Panc1 (cell line): ENCODE measurements around the gene ADAMTSL2. TPM values are rescaled to one million over a fixed set of nuclear protein-coding genes. Genes with fewer than 3 reads are reported as not detected.

Source experiments
- ATAC-seq: fragments of 200-7000 bp; cut with Tn5 transposase; 2 replicates; pipeline ENCODE4 v1.9.1; 2020; ENCODE audit warnings: mild to moderate bottlenecking, moderate library complexity
- BruUV-seq: library from RNA; stranded (reverse); fragments of 400-500 nt; replicated peaks from 2 replicates; lab custom pipeline; 2021; lab: Mats Ljungman, UMichigan
- CTCF ChIA-PET: fragments of 300-600 bp; sonication (Branson Sonifier 250); formaldehyde crosslinking; loops from one replicate; lab custom pipeline; 2022; ENCODE audit warnings: antibody characterized with exemption; lab: Charles Lee
- POLR2A ChIA-PET: fragments of 300-600 bp; sonication (Branson Sonifier 250); formaldehyde crosslinking; loops from one replicate; lab custom pipeline; 2022; ENCODE audit warnings: antibody characterized with exemption; lab: Charles Lee
- DNase-seq: peaks from one replicate; pipeline ENCODE4 v3.0.0-alpha.2; 2010; ENCODE audit warnings: low read depth, low spot score
- H3K27ac ChIP-seq: 2 replicates; pipeline ENCODE4 v1.5.1; 2011; ENCODE audit warnings: mild to moderate bottlenecking, low read length, inconsistent platforms
- H3K27me3 ChIP-seq: fragments of 200-500 bp; sonication (Bioruptor generic); 2 replicates; pipeline ENCODE4 v1.6.0; 2014; ENCODE audit warnings: low read length, inconsistent platforms; ENCODE audit not compliant: control insufficient read depth, insufficient read depth
- H3K36me3 ChIP-seq: fragments of 200-500 bp; sonication (Bioruptor generic); 2 replicates; pipeline ENCODE4 v1.5.1; 2014; ENCODE audit warnings: inconsistent platforms, mild to moderate bottlenecking, low read length, moderate library complexity; ENCODE audit not compliant: control insufficient read depth, insufficient read depth
- H3K4me1 ChIP-seq: 2 replicates; pipeline ENCODE4 v1.5.1; 2011; ENCODE audit warnings: inconsistent platforms, mild to moderate bottlenecking, low read length, moderate library complexity; ENCODE audit not compliant: control insufficient read depth, insufficient read depth
- H3K4me3 ChIP-seq, 2 experiments: 2 replicates each; pipeline ENCODE4 v1.5.1; 2011 to 2012; ENCODE audit warnings: low read depth in 2 of 2, low read length in 2 of 2, mild to moderate bottlenecking in 2 of 2, inconsistent platforms in 1 of 2, moderate library complexity in 1 of 2
- H3K9me3 ChIP-seq: fragments of 200-500 bp; sonication (Bioruptor generic); 2 replicates; pipeline ENCODE4 v1.5.1; 2014; ENCODE audit warnings: low read depth, mild to moderate bottlenecking, inconsistent platforms, low read length, moderate library complexity; ENCODE audit not compliant: control insufficient read depth, insufficient read depth
- CTCF ChIP-seq: fragments of 450-650 bp; IDR thresholded peaks from 2 replicates; pipeline ENCODE4 v1.5.1; 2017; ENCODE audit warnings: mild to moderate bottlenecking
- POLR2AphosphoS5 ChIP-seq: IDR thresholded peaks from 2 replicates; pipeline ENCODE4 v1.6.1; 2012; ENCODE audit warnings: mild to moderate bottlenecking, low read depth, low read length, moderate library complexity
- REST ChIP-seq, 2 experiments: IDR thresholded peaks; 2 replicates each; pipeline ENCODE4 v1.6.1; 2011 to 2012; ENCODE audit warnings: low read depth in 2 of 2, control low read depth in 1 of 2, low read length in 1 of 2, mild to moderate bottlenecking in 1 of 2, moderate library complexity in 1 of 2; ENCODE audit not compliant: insufficient read depth in 1 of 2
- SIN3A ChIP-seq: IDR thresholded peaks from 2 replicates; pipeline ENCODE4 v1.6.1; 2012; ENCODE audit warnings: low read depth, mild to moderate bottlenecking, low read length, moderate library complexity, borderline replicate concordance; ENCODE audit not compliant: insufficient read depth
- TCF7L2 ChIP-seq: IDR thresholded peaks from 2 replicates; pipeline ENCODE4 v1.6.1; 2011; ENCODE audit warnings: mild to moderate bottlenecking, low read depth, low read length, inconsistent platforms
- in situ Hi-C: cut with HindIII; loops from 2 replicates; pipeline ENCODE4 v1.10.0; 2016; ENCODE audit warnings: low sequenced_read_pairs, low pct_unique_long_range_greater_than_20kb
- intact Hi-C: fragments of 100-400 bp; cut with micrococcal nuclease; formaldehyde crosslinking; loops from one replicate; pipeline ENCODE4 v1.10.0; 2022; ENCODE audit not compliant: unreplicated experiment
- total RNA-seq: library from RNA; stranded (reverse); gene quantifications from one replicate; pipeline ENCODE4 v1.2.1, GENCODE V29; 2021; ENCODE audit not compliant: unreplicated experiment

ADAMTSL2 gene
- total RNA-seq, 1 experiment from 2014 or later = 0.10 TPM

DNA sequence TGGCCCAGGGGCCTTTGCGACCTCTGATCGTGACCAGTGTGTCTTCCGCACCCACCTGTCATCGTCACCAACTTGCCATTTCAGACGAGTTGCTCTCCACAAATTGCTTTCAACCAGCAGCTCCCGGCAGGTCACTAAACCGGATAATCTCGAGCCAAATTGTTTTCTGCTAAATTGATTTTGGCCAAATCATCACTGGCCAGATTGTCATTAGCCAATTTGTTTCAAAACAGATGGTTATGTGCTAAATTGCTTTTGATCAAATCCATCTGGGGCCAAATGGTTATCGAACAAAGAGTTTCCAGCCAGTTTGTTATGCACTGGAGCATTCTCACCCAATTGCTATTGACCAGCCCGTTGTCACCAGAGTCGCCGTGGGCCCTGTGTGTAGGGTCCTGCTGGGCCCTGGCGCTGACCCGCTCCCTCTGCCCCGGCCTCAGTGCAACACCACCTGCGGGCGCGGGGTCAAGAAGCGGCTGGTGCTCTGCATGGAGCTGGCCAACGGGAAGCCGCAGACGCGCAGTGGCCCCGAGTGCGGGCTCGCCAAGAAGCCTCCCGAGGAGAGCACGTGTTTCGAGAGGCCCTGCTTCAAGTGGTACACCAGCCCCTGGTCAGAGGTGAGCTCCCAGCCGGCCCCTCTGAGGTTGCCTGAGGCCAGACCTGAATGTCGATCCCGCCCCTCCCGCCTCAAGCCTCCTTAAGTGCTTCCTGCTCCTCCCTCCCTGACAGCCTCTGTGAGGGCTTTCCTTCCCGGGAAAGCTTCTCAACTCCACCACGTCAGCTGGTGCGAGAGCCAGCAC lies 35.6 kb downstream of the ADAMTSL2 start:
- TF ChIP-seq CTCF (no peak), SIN3A (no peak), TCF7L2 (no peak), REST (IDR thresholded peaks at IDR 0.05; ENCODE audit: insufficient read depth in 1 of 2, low read depth in 2 of 2, low read length in 1 of 2) (no peak), POLR2AphosphoS5 (no peak)
- ATAC-seq (no peak), DNase-seq (no peak)
- no TSS peak for BruUV-seq
- Histone ChIP-seq H3K9me3 (no peaks in the 10 kb centered on the region), H3K27ac (no peak overlapping the region), H3K27me3 (no peaks in the 10 kb centered on the region), H3K4me3 (no peak overlapping the region), H3K36me3 (no peaks in the 10 kb centered on the region), H3K4me1 (no peaks in the 10 kb centered on the region)
- intact Hi-C loops (no loop called here), in situ Hi-C loops (no loop called here)
- POLR2A ChIA-PET = no interaction called here
- CTCF ChIA-PET = no interaction called here

- Histone ChIP-seq H3K4me1 (no peaks in the 10 kb centered on the region), H3K4me3 (no peak overlapping the region), H3K9me3 (no peaks in the 10 kb centered on the region), H3K27me3 (no peaks in the 10 kb centered on the region), H3K27ac (no peak overlapping the region), H3K36me3 (no peaks in the 10 kb centered on the region)
- in situ Hi-C loops = no loop called here
- no TSS peak for BruUV-seq
- no peak for DNase-seq
- TF ChIP-seq REST (IDR thresholded peaks at IDR 0.05; ENCODE audit: insufficient read depth in 1 of 2, low read depth in 2 of 2, low read length in 1 of 2) = no peak
- no peak for TF ChIP-seq TCF7L2
- TF ChIP-seq POLR2AphosphoS5 = no peak
- TF ChIP-seq CTCF = no peak
- no peak for TF ChIP-seq SIN3A
- CTCF ChIA-PET = no interaction called here
- no peak for ATAC-seq
- intact Hi-C loops = no loop called here
- POLR2A ChIA-PET = no interaction called here
Observed at GRCh38 chr9:133570691-133571080, 36.2 kb downstream of the ADAMTSL2 start.
